DMS 273 (cell line): ENCODE measurements around the gene MORN3.
A peak's percentile ranks its signal among the peaks of the same experiment; 100 is the strongest.

Experiments
- DNase-seq: peaks from one replicate; lab custom pipeline; 2025; ENCODE audit not compliant: unreplicated experiment; lab: John Stamatoyannopoulos, UW

Gene MORN3

GRCh38 chr12:121610239-121611149, 59.0 kb downstream of the MORN3 start:
- DNase-seq: peak; percentile 38

- no peak for DNase-seq
Observed at GRCh38 chr12:121608301-121608700, 61.2 kb downstream of the MORN3 start.

GRCh38 chr12:121603581-121603980, 65.9 kb downstream of the MORN3 start:
- no peak for DNase-seq

GRCh38 chr12:121602766-121603165, 66.7 kb downstream of the MORN3 start:
- DNase-seq: no peak

- no peak for DNase-seq
Observed at GRCh38 chr12:121600702-121601336, 68.6 kb downstream of the MORN3 start.
